B cell (primary cell): Measurements from ENCODE around the gene FRS3. TPM values are rescaled to one million over a fixed set of nuclear protein-coding genes. Genes with fewer than 3 reads are reported as not detected.

Experiments used
- ATAC-seq: fragments of 200-7000 bp; cut with Tn5 transposase; one replicate; pipeline ENCODE4 v1.10.0; 2021; ENCODE audit warnings: low read depth, mild to moderate bottlenecking, moderate number of reproducible peaks, moderate library complexity
- CTCF ChIA-PET: fragments of 350-600 bp; sonication (Branson Sonifier 250); formaldehyde crosslinking; loops from one replicate; lab custom pipeline; 2021; ENCODE audit warnings: antibody characterized with exemption, inconsistent platforms; lab: Charles Lee
- POLR2A ChIA-PET: fragments of 350-600 bp; sonication (Branson Sonifier 250); formaldehyde crosslinking; loops from one replicate; lab custom pipeline; 2021; ENCODE audit warnings: antibody characterized with exemption; lab: Charles Lee
- DNase-seq: peaks from one replicate; pipeline ENCODE4 v3.0.0; 2013
- H2AFZ ChIP-seq: 2 replicates; pipeline ENCODE4 v1.6.1; 2012; ENCODE audit warnings: mild to moderate bottlenecking, low read depth, low read length; ENCODE audit not compliant: insufficient read depth, poor library complexity, severe bottlenecking
- H3K27ac ChIP-seq, 2 donors: 1 replicate in 1 of 2; 2 replicates in 1 of 2; pipeline ENCODE4 v1.5.1; 2012 to 2013; ENCODE audit warnings: low read length in 2 of 2, mild to moderate bottlenecking in 2 of 2, moderate library complexity in 1 of 2
- H3K27me3 ChIP-seq, 4 experiments: fragments of 200-600 bp in 1 of 4; sonication (generic) in 1 of 4; replicated peaks in 1 of 4; 1 replicate in 2 of 4; 2 replicates in 2 of 4; pipeline versions ENCODE4 v1.6.1 to v1.7.0; 2013 to 2016; ENCODE audit warnings: low read length in 3 of 4, mild to moderate bottlenecking in 2 of 4, mixed read lengths in 1 of 4, moderate library complexity in 1 of 4; ENCODE audit not compliant: insufficient read depth in 4 of 4, control insufficient read depth in 3 of 4; ENCODE audit errors: control extremely low read depth in 1 of 4
- H3K36me3 ChIP-seq, 2 experiments: replicated peaks in 1 of 2; 1 replicate in 1 of 2; 2 replicates in 1 of 2; pipeline versions ENCODE4 v1.6.1 to v1.7.1; 2013; ENCODE audit warnings: low read length in 1 of 2; ENCODE audit not compliant: insufficient read depth in 2 of 2, control insufficient read depth in 1 of 2; ENCODE audit errors: control extremely low read depth in 1 of 2, extremely low read depth in 1 of 2
- H3K4me1 ChIP-seq, 2 donors: fragments of 200-600 bp in 1 of 2; sonication (generic) in 1 of 2; 1 replicate in 1 of 2; 2 replicates in 1 of 2; pipeline versions ENCODE4 v1.5.1 to v1.6.1; 2013 to 2017; ENCODE audit warnings: low read length in 2 of 2; ENCODE audit not compliant: control insufficient read depth in 2 of 2, insufficient read depth in 2 of 2
- H3K4me2 ChIP-seq: replicated peaks from 2 replicates; pipeline ENCODE3; 2012; ENCODE audit warnings: mild to moderate bottlenecking, low read depth, low read length; ENCODE audit not compliant: poor library complexity, severe bottlenecking
- H3K4me3 ChIP-seq, 5 experiments: fragments of 200-600 bp in 1 of 5; sonication (generic) in 1 of 5; 1 replicate in 3 of 5; 2 replicates in 2 of 5; pipeline versions ENCODE4 v1.5.1 to v1.7.0; 2011 to 2016; ENCODE audit warnings: low read length in 4 of 5, mild to moderate bottlenecking in 4 of 5, low read depth in 2 of 5, control low read depth in 1 of 5, moderate library complexity in 1 of 5; ENCODE audit not compliant: insufficient read depth in 1 of 5; ENCODE audit errors: control extremely low read depth in 1 of 5, extremely low read depth in 1 of 5
- H3K79me2 ChIP-seq: fragments of 200-600 bp; sonication (generic); one replicate; pipeline ENCODE4 v1.6.0; 2016; ENCODE audit warnings: low read length; ENCODE audit not compliant: control insufficient read depth, insufficient read depth
- H3K9ac ChIP-seq: fragments of 200-600 bp; sonication (generic); 2 replicates; pipeline ENCODE4 v1.6.1; 2017; ENCODE audit warnings: mild to moderate bottlenecking, low read length, moderate library complexity
- H3K9me3 ChIP-seq, 3 donors: one replicate each; pipeline versions ENCODE4 v1.6.1 to v1.7.1; 2013; ENCODE audit warnings: low read length in 2 of 3; ENCODE audit not compliant: control insufficient read depth in 2 of 3, insufficient read depth in 1 of 3; ENCODE audit errors: control extremely low read depth in 1 of 3
- H4K20me1 ChIP-seq: 2 replicates; pipeline ENCODE4 v1.6.0; 2012; ENCODE audit warnings: mild to moderate bottlenecking, low read length; ENCODE audit not compliant: insufficient read depth, control insufficient read depth, poor library complexity, severe bottlenecking
- H3K27ac Mint-ChIP-seq: one replicate; pipeline ENCODE4 v1.8.0; 2021; ENCODE audit warnings: mixed read lengths
- H3K27me3 Mint-ChIP-seq: one replicate; pipeline ENCODE4 v1.8.0; 2021; ENCODE audit warnings: mixed read lengths
- H3K4me1 Mint-ChIP-seq: one replicate; pipeline ENCODE4 v1.8.0; 2021; ENCODE audit warnings: mixed read lengths
- H3K4me3 Mint-ChIP-seq: one replicate; pipeline ENCODE4 v1.8.0; 2021; ENCODE audit warnings: mixed read lengths
- H3K9me3 Mint-ChIP-seq: one replicate; pipeline ENCODE4 v1.8.0; 2022; ENCODE audit warnings: mixed read lengths; ENCODE audit not compliant: insufficient read depth
- EZH2 ChIP-seq: IDR thresholded peaks from 2 replicates; pipeline ENCODE4 v1.6.1; 2012; ENCODE audit warnings: borderline replicate concordance, low read depth, mild to moderate bottlenecking, moderate library complexity, low read length; ENCODE audit not compliant: insufficient read depth, poor library complexity, severe bottlenecking
- WGBS: methylation state at CpG from one replicate; pipeline ENCODE4 v1.1.5; 2013; ENCODE audit warnings: missing lambda C conversion rate; ENCODE audit not compliant: insufficient coverage; 5-methylcytosine and 5-hydroxymethylcytosine counted together
- intact Hi-C: fragments of 100-400 bp; cut with micrococcal nuclease; formaldehyde crosslinking; loops from one replicate; pipeline ENCODE4 v1.10.0; 2022
- polyA plus RNA-seq: library from polyadenylated mRNA; depleted of rRNA; stranded (reverse); fragments of >200 nt; gene quantifications from 2 replicates; pipeline ENCODE4 v1.2.3, GENCODE V29; 2012
- total RNA-seq, 2 donors: library from RNA; stranded (reverse); fragments of 120-200 nt in 1 of 2; gene quantifications; 1 replicate in 1 of 2; 2 replicates in 1 of 2; pipeline versions ENCODE4 v1.2.3 to v1.2.4, GENCODE V29; 2013 to 2022
- TF ChIP-seq, protein P1 (sequence below): fragments of 200-600 bp; IDR thresholded peaks from one replicate; pipeline ENCODE4 v1.8.0; 2022; ENCODE audit warnings: antibody characterized with exemption, mild to moderate bottlenecking

FRS3 gene
- total and polyA plus RNA-seq, 2 donors (not counting 1 experiment from before 2014, with no cell fraction given): 9.8 to 12.0 TPM

DNA sequence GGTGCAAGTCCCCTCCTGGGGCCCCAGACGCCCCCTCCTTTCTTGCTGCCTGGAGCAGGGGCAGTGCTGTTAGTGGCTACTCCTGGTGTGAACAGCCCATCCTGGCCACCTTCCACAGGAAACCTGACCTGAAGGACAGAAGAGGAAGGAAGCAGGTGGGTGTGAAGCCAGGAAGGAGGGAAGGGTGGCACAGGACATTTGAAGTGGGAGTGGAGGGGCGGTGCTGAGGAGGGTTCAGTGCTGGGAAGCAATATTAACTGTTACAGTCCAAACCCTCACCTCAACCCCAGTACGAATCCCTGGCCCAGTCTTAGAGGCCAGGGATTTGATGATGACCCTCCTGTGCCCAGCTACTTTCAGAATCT, 1.6 kb upstream of the FRS3 start:
- peaks cover 26 to 37% of the 10 kb centered on the region in 2 donors for H3K4me1 ChIP-seq
- WGBS: no CpG with 5 or more reads among the region's 3 CpGs
- intact Hi-C loops: loop anchor here (10.0 kb wide), 1 partner anchor 943 kb away; the partner anchor contains the start of gene PRPH2
- H3K27me3 Mint-ChIP-seq: no peaks in the 10 kb centered on the region
- ChIA-PET POLR2A (interaction anchor here (0.6 to 1.0 kb wide), 3 partner anchors 269 to 387 kb away, joined by 3 to 6 read pairs (median 5); partner anchors contain the start of gene TAF8), CTCF (interaction anchor here (1.2 to 10.0 kb wide), 6 partner anchors 13 to 433 kb away, joined by 3 to 198 read pairs (median 7); partner anchors contain the start of genes BYSL, MED20 and TAF8)
- H2AFZ ChIP-seq: no peak overlapping the region
- no peaks in the 10 kb centered on the region for H3K27me3 ChIP-seq
- H3K9me3 Mint-ChIP-seq: no peaks in the 10 kb centered on the region
- TF ChIP-seq, protein P1, sequence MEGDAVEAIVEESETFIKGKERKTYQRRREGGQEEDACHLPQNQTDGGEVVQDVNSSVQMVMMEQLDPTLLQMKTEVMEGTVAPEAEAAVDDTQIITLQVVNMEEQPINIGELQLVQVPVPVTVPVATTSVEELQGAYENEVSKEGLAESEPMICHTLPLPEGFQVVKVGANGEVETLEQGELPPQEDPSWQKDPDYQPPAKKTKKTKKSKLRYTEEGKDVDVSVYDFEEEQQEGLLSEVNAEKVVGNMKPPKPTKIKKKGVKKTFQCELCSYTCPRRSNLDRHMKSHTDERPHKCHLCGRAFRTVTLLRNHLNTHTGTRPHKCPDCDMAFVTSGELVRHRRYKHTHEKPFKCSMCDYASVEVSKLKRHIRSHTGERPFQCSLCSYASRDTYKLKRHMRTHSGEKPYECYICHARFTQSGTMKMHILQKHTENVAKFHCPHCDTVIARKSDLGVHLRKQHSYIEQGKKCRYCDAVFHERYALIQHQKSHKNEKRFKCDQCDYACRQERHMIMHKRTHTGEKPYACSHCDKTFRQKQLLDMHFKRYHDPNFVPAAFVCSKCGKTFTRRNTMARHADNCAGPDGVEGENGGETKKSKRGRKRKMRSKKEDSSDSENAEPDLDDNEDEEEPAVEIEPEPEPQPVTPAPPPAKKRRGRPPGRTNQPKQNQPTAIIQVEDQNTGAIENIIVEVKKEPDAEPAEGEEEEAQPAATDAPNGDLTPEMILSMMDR: no peak
- TF ChIP-seq EZH2: no peak
- peak overlapping the region; percentile 90 for H3K4me2 ChIP-seq
- no peak overlapping the region for H3K27ac Mint-ChIP-seq
- H3K4me1 Mint-ChIP-seq: peaks cover 38% of the 10 kb centered on the region
- ATAC-seq (no peak), DNase-seq (no peak)
- peak overlapping the region; percentile 79 for H3K4me3 Mint-ChIP-seq
- H3K4me3 ChIP-seq: no peak overlapping the region
- no peak overlapping the region for H3K27ac ChIP-seq
- peaks cover 0 to 9% of the 10 kb centered on the region in 2 experiments for H3K36me3 ChIP-seq
- H4K20me1 ChIP-seq: peaks cover 4% of the 10 kb centered on the region
- no peak overlapping the region for H3K9ac ChIP-seq
- no peaks in the 10 kb centered on the region for H3K9me3 ChIP-seq
- peaks cover 8% of the 10 kb centered on the region for H3K79me2 ChIP-seq
